HEK293T (cell line): ENCODE measurements around the gene DHDH.

Experiments
- ARNT ChIP-seq: fragments of 450-650 bp; IDR thresholded peaks from 2 replicates; pipeline ENCODE4 v1.6.1; 2017; ENCODE audit warnings: mild to moderate bottlenecking
- BHLHE40 ChIP-seq: fragments of 450-650 bp; IDR thresholded peaks from 2 replicates; pipeline ENCODE4 v1.6.1; 2016; ENCODE audit warnings: mild to moderate bottlenecking, moderate library complexity, borderline replicate concordance
- ELF4 ChIP-seq: fragments of 450-650 bp; IDR thresholded peaks from 2 replicates; pipeline ENCODE4 v1.6.1; 2017; ENCODE audit warnings: antibody characterized with exemption
- FOXA1 ChIP-seq: fragments of 450-650 bp; IDR thresholded peaks from 2 replicates; pipeline ENCODE4 v1.6.1; 2016; ENCODE audit warnings: mild to moderate bottlenecking
- FOXK2 ChIP-seq: fragments of 450-650 bp; IDR thresholded peaks from 2 replicates; pipeline ENCODE4 v1.6.1; 2016; ENCODE audit warnings: mild to moderate bottlenecking
- FOXM1 ChIP-seq: fragments of 450-650 bp; IDR thresholded peaks from 2 replicates; pipeline ENCODE4 v1.6.1; 2017; ENCODE audit warnings: mild to moderate bottlenecking, borderline replicate concordance
- L3MBTL2 ChIP-seq: fragments of 450-650 bp; conservative IDR thresholded peaks from 2 replicates; pipeline ENCODE4 v1.6.1; 2016; ENCODE audit warnings: mild to moderate bottlenecking
- LEF1 ChIP-seq: fragments of 450-650 bp; IDR thresholded peaks from 2 replicates; pipeline ENCODE4 v1.6.1; 2017; ENCODE audit warnings: mild to moderate bottlenecking, borderline replicate concordance
- NFRKB ChIP-seq: fragments of 450-650 bp; IDR thresholded peaks from 2 replicates; pipeline ENCODE4 v1.6.1; 2016; ENCODE audit warnings: mild to moderate bottlenecking, moderate library complexity
- PKNOX1 ChIP-seq: fragments of 450-650 bp; IDR thresholded peaks from 2 replicates; pipeline ENCODE4 v1.6.1; 2016
- SP1 ChIP-seq: fragments of 450-650 bp; IDR thresholded peaks from 2 replicates; pipeline ENCODE4 v1.6.1; 2017
- SUZ12 ChIP-seq: fragments of 450-650 bp; IDR thresholded peaks from 2 replicates; pipeline ENCODE4 v1.6.1; 2016; ENCODE audit warnings: mild to moderate bottlenecking
- TARDBP ChIP-seq: fragments of 450-650 bp; IDR thresholded peaks from 2 replicates; pipeline ENCODE4 v1.6.1; 2016
- ZNF384 ChIP-seq: fragments of 450-650 bp; IDR thresholded peaks from 2 replicates; pipeline ENCODE4 v1.6.1; 2016

DNA sequence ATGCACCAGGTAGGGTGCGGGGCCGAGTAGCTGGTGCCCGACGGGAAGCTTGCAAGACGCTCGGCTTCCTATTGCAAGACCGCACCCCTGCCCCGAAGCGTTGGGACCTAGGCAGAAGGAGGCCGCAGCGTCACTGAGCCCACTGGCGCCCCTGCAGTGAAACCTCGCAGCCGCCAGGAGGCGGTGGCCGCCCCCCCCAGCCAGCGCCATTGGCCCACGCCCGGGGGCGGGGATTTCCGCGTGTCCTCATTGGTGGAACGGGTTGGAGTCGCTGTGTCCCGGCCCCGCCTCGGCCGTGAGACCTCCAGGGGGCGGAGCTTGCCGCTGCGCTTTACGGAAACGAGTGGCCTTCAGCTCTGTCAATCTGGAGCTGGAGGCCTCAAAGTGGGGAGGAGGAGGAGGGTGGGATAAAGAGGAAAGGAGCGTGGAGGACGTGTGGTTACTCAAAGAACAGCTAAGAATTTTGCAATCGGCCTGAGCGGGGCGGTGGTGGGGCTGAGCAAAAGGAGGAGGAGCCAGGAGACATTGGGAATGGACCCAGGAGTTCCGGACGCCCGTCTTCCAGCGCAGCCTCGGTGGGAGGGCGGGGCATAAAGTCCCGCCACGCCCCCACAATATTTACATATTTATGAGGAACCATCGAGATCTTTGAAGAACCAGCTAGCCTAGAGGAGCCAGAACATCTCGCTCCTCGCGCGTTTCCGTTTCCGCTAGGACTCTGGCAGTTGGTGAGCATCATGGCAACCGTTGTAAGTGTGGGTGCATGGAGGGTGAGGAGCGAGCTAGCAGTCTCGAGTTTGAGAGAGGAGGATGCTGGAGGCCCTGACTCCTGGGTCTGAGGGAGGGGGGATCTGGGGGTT is 59.9 kb downstream of the DHDH start, which contains the start of the genes GYS1 and RUVBL2:
- TF ChIP-seq LEF1 (no peak), FOXK2 (no peak), FOXM1 (no peak), ZNF384 (no peak), NFRKB (no peak), BHLHE40 (no peak), FOXA1 (no peak), TARDBP (no peak), SP1 (no peak), L3MBTL2 (no peak), SUZ12 (no peak), ARNT (no peak), PKNOX1 (peak; percentile 99), ELF4 (no peak)
